GM18858 (cell line): Measurements from ENCODE around the gene FYN.

Experiments
- ATAC-seq: cut with Tn5 transposase; IDR thresholded peaks from one replicate; pipeline ENCODE4 v1.9.1; 2021; ENCODE audit not compliant: unreplicated experiment

The FYN gene

DNA sequence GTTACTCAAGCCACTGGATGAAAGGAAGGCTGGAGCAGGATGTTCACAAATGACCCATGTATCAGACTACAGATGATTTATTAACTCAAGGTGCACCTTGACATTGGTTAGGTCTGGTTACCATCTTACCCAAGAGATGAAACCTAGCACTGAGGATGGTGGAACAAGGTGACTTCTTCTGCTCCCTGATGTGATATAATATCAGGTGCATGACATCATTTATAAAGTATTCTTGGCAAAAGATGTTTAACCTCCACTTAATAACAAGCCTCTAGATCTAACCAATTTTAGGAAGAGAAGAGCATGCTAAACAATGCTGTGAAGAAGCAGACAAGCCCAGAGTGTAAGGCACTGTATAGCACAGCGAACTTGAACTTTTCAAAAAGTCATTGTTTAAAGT, 100.9 kb downstream of the FYN start:
- no peak for ATAC-seq

DNA sequence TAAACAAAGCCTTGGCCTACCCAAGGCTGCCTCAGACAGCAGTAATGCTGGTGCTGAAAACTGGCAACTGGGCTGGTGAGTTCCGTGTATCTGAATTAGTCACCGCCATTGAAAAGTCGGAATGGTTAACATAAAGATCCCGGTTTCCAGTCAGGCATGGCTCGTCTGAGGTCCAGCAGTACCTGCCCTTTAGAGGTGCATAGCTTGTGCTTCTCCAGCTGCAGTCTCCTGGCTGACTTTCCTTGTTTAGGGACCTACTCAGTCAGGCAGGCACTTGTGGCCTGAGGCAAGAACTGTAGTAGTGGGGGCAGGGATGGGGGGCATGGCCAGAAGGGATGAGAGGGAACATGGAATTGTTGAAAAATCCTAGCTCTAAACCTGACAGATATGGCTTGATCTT, 101.6 kb downstream of the FYN start:
- no peak for ATAC-seq

DNA sequence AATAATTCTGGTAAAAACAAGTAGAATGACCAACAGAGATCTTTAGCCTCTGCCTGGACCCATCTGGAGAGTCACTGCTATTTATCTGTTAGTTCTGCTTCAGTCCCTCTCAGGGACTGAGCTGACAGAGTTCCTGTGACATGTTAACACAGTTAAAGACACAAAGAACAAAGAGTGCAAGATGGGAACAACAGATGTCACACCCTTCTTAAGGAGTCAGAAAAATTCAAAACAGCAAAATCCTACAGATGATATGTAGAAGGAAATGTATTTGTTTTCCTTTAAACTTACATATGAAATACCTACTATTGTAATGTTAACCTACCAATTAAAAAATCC, 102.2 kb downstream of the FYN start:
- ATAC-seq, result no peak

DNA sequence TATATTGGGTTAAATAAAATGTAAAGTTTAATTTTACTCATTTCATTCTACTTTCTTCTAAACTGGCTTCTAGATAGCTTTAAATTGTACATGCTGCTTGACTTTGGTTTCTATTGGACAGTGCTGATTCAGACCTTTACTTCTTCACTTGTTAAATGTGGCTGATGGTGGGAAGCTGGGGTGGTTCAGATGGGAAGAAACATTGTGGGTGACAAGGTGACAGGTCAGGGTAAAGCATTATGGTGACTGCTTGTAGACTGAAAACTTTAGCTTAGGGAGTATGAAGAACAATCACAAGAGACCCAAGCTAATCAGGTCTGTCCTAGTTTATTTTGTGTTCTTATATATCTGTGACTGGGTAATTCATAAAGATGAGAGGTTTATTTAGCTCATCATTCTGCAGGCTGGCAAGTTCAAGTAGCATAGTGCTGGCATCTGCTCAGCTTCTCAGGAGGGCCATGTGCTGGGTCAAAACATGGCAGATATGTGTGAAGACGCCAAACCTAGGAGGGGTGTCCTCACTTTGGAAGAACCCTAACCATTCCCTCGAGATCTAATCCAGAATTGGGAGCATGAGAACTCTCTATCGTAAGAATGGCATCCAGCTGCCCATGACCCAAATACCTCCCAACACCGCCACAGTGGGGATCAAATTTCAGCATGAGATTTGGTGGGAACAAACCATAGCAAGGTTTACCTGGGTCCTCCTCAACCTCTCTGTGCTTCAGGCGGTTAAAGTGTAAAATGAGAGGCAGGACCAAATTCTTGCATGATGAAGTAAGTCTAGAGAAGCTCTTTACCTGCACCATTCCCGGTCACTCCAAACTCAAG, 102.8 kb downstream of the FYN start:
- ATAC-seq, result no peak

DNA sequence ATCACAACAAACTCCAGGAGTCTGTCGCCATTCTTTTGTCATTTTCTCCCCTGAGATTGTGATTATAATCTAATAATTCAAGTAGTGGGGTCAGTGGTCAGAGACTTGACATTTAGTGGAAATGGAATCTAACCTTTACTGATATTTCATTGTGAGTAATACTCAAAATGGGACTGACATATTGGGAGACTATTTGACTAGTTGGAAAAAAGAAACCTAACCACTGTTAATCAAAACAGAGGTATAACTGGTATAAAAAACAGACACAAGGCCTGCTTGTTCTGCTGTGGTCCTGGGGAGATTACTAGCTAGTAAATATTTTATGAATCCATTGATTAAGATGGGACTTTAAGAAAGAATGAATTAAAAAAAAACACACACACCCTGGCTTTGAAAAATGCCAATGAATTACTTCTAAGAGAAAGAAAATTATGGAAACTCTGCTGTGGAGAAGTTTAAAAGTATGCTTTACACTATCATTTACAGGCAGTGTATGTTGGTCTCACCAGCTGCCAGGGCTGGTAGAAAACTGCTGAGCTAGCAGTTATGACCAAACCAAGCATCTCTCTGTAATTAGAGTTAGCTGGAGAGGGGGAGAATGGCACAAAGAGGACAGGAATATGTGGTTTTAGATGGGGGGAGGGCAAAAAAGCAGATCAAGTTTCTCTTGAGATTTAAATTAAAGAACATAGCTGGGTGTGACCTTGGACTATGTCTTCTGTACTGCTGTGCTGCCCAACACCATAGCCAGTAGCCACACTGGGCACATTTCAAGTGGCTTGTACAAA, 103.7 kb downstream of the FYN start:
- ATAC-seq, result no peak

DNA sequence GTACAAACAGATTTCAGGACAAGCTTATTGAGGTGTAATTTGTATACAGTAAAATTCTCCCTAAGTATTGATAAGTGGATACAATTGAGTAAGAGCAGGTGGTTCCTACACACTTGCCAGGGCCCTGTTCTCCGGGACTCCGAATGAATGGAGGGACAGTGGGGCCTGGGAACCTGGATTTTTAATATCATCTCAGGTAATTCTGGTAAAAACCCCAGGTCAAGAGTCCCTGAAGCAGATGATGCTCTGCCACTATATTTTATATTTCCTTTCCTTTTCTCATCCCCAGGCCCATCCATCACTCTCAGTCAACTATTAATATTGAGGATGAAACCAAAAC, 104.9 kb downstream of the FYN start:
- no peak for ATAC-seq

DNA sequence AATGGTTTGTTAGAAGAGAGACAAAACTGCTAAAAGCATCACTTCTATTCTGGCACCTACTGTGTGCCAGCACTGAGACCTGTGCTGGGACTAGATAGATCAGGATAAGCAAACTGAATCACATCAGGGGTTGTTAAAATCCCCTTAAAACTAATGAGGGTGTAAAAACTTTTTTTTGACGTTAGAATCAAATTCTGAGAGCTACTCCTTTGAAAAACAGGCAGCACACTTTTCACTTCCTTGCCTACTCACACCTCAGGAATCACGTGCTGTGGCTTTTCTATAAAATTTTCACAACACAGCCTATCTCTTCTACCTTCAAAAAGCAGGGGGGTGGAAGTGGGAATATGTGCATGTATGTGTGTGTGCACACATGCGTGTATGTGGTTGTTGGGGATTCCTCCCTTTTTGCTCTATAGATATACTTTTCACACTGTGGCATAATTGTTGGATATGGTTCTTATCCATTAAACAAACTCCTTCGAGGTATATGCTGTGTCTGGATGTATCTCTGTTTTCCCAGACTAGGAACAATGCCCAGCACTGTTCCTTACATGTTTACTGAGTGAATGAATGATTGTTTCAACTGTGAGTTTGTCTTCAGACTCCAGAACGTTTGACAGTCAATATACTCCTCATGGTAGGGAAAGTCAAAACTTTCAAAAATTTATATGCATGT, 105.4 kb downstream of the FYN start:
- no peak for ATAC-seq

DNA sequence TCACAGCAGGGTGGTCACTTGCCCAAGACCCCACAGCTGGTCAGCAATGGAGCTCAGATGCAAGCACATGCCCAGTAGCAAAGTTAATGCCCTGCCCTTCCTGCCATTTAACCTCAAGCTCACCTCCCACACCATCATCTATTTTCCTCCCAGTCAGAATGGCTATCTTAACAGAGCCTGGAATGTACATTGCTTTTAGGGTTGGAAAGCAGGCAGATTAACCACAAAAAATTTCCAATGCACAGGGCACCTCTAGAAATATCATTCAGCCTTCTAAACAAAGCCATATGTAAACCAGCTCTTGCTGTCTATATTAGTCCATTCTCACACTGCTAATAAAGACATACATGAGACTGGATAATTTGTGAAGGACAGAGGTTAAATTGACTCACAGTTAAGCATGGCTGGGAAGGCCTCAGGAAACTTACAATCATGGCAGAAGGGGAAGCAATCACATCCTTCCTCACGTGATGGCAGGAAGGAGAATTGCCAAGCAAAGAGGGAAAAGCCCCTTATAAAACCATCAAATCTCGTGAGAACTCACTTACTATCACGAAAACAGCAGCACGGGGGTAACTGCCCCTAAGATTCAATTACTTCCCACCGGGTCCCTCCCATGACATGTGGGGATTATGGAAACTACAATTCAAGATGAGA, 106.9 kb downstream of the FYN start:
- no peak for ATAC-seq

DNA sequence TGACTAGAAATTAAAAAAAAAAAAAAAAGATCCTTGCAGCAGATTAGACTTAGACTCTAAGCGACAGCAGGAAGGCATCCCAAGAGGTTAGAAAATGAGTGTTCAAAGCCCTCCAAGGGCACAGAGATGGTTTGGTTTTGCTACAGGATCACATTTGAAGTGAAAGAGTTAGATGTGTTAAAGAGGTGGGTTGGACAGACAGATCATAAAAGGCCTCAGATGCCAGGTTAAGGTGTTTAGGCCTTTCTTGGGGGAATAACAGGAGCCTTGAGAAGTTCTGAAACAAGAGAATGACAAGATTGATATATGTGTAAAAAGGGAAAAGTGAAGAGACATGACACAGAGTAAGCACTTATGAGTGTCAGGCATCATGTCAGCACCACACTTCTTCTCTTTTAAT, 107.5 kb downstream of the FYN start:
- ATAC-seq, result no peak

DNA sequence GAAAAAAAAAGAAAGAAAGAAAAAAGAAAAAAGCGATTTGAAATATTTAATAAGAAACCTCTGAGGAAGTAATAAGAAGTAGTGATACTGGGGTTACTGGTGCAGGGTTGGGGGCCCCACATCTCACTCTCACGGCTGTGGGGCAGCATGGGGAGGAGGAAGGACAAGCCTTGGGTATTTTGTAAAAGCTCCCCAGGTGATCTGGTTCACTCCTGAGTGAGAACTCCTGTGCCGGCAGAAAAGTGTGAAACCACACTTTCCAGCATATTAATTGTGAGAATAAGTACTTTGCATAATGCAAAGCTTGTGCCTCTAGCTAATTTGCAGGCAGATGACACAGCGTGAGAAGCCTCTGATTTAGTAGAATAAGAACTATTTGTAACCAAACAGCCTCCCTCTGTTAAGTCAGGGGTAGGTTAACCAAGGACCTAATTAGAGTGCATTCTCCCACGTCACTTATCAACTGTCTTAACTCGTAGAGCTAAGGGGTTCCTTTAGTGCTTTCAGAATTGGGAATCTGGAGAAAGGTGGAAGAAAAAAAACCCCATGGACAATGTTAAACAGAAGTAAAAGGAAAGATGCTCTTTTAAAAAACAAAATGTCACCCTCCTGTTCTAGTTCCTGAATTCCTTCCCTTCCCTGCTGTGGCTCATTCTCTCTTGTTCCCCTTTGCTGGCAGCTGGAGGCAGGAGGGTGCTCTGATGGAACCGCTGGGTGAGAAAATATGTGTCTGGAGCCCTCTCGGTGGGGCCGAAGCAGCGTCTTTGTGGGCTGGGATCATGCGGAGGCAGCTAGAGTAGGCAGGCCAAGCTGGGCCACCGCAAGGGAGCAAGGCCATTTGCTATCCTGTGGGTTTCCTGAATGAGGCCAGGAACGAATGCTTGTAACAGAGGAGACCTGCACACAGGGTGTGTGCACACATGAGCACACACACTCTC, 108.7 kb downstream of the FYN start:
- peak; percentile 87 for ATAC-seq

DNA sequence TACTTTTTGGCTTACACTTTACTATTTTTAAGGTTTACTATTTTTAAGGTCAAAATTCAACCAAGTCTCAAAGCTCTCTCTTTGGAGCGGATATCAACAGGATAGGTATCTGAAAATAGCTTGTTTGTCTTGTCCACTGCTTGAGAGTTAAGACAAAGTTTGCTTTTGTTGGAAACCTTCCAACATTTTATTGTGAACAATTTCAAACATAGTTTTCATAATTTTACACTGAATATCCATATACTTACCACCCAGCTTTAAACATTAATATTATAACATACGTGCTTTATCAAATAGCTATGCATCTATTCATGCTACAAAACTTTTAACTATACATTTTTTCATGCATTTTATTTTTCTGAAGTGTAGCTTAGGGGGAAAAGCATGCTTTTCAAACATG, 109.9 kb downstream of the FYN start:
- ATAC-seq, result no peak

DNA sequence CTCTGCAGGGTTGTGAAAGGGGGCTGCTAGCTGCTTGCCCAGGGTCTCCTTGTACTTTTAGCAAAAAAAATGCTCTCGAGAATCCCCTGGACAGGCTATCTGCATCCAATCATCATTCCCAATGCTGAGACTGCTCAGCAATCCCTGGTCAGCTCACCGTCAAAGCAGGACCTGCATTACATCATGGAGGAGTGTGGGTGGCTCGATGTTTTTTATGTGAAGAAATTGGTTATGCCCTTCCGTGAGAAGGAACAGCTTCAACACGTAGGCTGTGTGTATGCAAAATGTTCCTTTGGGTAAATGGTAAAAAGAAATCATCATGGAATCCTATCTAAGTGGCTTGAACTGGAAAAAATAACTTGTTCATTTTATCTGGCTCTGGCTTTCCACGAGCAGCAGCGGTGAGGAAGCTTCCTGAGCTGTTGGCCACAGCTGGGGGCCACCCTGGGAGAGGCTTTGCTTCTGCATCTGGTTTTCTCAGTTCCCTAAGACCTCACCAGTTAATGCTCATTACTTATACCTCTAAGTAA, 111.4 kb downstream of the FYN start:
- no peak for ATAC-seq

DNA sequence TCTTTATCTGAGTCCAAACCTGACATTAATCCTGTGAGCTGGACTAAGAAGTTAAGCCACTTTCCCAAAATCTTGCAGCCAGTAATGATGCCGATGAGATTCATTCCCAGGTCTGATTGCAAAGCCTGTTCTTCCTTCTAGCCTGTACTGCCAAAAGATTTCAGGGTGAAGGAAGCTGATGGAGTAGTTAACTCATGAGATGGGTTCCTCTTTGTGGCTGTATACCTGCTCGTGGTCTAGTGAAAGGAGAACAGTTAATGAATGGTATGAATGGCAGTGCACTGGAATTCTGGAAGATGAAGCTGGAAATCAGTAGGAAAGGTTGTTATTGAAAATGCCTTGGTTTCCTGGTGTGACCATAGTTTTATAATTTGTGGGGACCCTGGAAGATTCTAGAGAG, 112.0 kb downstream of the FYN start:
- no peak for ATAC-seq

DNA sequence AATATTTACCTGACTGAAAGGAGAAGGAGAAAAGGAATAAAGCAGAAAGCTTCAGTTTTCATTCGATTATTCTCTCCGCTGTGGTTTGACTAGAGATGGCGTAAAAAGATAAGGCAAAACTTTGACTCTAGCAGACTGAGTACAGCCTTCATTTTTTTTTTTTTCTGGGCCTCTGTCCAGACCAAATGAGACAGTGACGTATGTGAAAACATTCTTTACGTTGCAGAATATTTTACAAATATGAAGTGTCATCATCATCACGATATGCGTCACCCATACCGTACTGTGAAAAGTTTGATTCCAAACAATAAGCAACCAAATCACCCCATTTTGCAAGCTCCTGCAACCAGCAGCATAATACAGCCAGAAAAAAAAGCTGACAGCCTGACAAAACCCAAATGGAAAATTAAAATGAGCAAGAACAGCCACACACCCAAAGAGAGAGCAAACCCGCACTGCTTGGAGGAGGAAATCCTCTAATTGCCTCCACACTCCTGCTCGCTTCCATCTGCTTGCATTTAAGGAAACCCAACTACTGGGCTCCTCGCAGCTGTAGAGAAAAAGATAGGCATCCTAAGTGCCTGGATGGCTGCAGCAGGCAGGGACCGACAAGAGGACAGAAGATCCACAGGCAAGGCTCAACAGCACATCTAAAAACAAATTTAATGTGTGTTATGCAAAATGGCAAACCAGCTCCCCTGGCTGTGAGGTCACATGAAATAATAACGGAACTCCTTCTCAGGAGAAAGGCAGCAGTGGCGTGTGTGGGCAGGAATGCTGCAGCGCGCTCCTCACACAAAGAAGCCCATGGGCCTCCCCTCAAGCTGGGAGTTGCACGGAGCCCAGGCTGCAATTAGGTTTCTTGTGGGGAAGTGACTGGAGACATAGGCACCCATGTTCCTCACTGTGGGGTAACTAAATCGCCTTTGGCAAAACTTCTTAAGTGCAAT, 113.1 kb downstream of the FYN start:
- ATAC-seq, result no peak

DNA sequence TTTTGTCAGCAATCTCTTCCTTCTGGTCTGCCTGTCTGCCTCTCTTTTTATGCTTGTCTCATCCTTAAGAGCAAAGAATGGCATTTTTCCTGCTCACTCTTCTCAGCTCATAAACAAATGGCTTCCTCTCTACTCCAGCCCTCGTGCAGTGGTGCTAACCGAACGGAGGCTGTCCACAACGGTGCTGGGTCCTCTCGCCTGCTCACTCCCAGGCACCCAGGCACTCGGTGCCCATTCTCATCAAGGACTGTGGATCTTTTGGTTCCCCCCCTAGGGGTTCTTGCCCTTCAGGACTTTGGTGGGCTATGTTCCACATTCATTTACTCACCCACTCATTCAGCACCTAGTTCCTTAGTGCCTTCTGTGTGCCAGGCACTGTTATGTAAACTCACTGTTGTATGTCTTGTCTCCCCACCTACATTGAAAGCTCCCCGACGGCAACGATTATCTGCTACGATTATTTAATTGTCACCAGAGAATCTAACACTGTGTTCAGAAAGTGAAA, 113.9 kb downstream of the FYN start:
- no peak for ATAC-seq

DNA sequence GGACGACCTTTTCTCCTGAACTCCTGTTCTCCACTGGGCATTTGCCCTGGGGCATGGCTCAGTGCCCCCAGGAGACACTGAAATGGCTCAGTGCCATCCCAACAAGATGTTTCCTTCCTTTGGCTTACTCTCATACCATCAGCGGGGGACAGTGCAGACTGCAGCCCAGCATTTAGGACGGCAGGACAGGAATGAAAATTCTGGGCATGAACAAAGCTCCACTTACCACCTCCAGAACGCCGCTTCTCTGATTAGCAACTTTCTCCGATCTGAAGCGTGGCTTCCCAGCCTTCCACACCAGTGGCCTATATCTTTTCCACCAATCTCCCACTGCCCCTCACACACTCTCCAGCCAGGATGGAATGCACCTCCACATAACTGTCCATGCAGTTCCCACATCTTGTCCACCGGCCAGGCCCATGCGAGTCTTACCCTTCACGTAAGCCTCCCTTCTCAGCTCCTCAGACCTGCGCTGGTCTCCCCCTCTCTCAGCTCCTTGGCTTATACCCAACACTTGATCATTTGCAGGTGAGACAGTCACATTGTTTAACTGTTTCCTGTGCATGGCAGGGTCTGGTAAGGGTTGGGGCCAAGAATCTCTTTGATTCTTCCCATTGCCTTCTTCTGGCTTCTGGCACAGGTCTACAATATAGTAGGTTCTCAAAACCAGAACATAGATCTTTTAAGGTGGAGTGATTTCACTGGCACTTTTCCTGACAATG, 114.5 kb downstream of the FYN start:
- no peak for ATAC-seq

DNA sequence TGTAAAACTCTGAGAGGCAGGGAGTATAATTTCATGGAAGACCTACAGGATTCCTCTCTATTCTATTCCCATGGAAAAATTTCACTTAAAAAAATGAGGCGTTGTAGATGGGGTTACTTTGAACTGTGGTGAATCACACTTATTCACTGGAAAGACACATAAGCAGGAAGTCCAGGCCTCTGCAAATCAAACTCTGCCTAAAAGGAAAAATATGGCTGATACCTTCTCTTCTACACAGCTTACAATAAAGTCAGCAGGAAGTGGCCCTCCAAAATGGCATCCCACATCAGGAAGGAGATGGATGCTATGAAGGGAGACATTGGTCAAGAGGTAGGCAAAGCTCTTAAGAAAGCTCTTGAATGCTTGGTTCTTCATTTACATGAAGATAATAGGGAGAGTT, 115.9 kb downstream of the FYN start:
- no peak for ATAC-seq

DNA sequence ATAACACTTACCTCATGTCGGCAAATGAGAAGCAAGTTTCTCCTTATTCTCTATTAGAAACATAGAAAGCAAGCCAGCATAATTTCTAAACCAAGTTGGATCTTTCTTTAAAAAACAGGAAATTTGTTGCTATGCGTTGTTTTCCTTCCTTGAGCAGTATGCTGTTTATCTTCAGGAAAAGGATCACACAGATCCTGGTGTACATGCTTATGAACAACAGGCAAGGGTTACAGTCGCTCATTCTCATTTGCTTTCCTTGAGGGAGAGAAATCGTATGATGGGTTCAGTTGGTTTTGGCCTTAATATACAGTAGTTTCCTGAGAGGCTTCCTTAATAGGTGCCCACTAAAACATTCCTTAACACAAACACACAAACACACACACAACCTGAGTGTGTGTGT, 118.8 kb downstream of the FYN start:
- ATAC-seq, result no peak
